WTC11 (cell line): Measurements from ENCODE around the gene PRKAR1B. TPM values are rescaled to one million over a fixed set of nuclear protein-coding genes. Genes with fewer than 3 reads are reported as not detected.

Source experiments
- ATAC-seq: fragments of 200-7000 bp; cut with Tn5 transposase; 2 replicates; pipeline ENCODE4 v1.10.0; 2021; ENCODE audit warnings: mild to moderate bottlenecking, moderate library complexity
- CTCF ChIA-PET: fragments of 300-600 bp; sonication (Branson Sonifier 250); formaldehyde crosslinking; loops from one replicate; lab custom pipeline; 2021; ENCODE audit warnings: antibody characterized with exemption; lab: Charles Lee
- POLR2A ChIA-PET: fragments of 350-600 bp; sonication (Branson Sonifier 250); formaldehyde crosslinking; loops from one replicate; lab custom pipeline; 2021; ENCODE audit warnings: antibody characterized with exemption; lab: Charles Lee
- DNase-seq: peaks from one replicate; pipeline ENCODE4 v3.0.0; 2021; ENCODE audit warnings: low spot score
- H3K27ac Mint-ChIP-seq: 2 replicates; pipeline ENCODE4 v1.8.0; 2021; ENCODE audit warnings: mixed read lengths
- H3K27me3 Mint-ChIP-seq: 2 replicates; pipeline ENCODE4 v1.8.0; 2021; ENCODE audit warnings: low read depth, mild to moderate bottlenecking, moderate library complexity, mixed read lengths
- H3K36me3 Mint-ChIP-seq: 2 replicates; pipeline ENCODE4 v1.8.0; 2021; ENCODE audit warnings: mixed read lengths
- H3K4me1 Mint-ChIP-seq: 2 replicates; pipeline ENCODE4 v1.8.0; 2022; ENCODE audit warnings: mixed read lengths
- H3K4me3 Mint-ChIP-seq: 2 replicates; pipeline ENCODE4 v1.8.0; 2021; ENCODE audit warnings: mild to moderate bottlenecking, moderate library complexity, mixed read lengths
- H3K9me3 Mint-ChIP-seq: 2 replicates; pipeline ENCODE4 v1.8.0; 2021; ENCODE audit warnings: mixed read lengths
- ATF6 ChIP-seq: sonication (generic); formaldehyde crosslinking; IDR thresholded peaks from 2 replicates; pipeline ENCODE4 v1.8.1; 2023; ENCODE audit warnings: mild to moderate bottlenecking, missing genetic modification reagents
- CBFB ChIP-seq: sonication (generic); formaldehyde crosslinking; IDR thresholded peaks from 2 replicates; pipeline ENCODE4 v1.8.1; 2022; ENCODE audit warnings: mild to moderate bottlenecking, low read depth, missing genetic modification reagents
- MAX ChIP-seq: sonication (generic); formaldehyde crosslinking; IDR thresholded peaks from 2 replicates; pipeline ENCODE4 v1.8.0; 2022; ENCODE audit warnings: mild to moderate bottlenecking, missing genetic modification reagents
- MXD4 ChIP-seq: fragments of 250-450 bp; sonication (Bioruptor Pico); IDR thresholded peaks from 2 replicates; pipeline ENCODE4 v1.8.0; 2021; ENCODE audit warnings: mild to moderate bottlenecking, moderate library complexity, borderline replicate concordance
- NR1H2 ChIP-seq: sonication (generic); formaldehyde crosslinking; IDR thresholded peaks from 2 replicates; pipeline ENCODE4 v1.9.0; 2021; ENCODE audit warnings: mild to moderate bottlenecking, moderate library complexity, missing genetic modification reagents
- NR2C2 ChIP-seq: sonication (generic); formaldehyde crosslinking; IDR thresholded peaks from 2 replicates; pipeline ENCODE4 v1.8.0; 2022; ENCODE audit warnings: mild to moderate bottlenecking, missing genetic modification reagents
- NR3C1 ChIP-seq: sonication (generic); formaldehyde crosslinking; conservative IDR thresholded peaks from 2 replicates; pipeline ENCODE4 v1.8.1; 2023; ENCODE audit warnings: low read depth, mild to moderate bottlenecking, missing genetic modification reagents
- SOX15 ChIP-seq: fragments of 250-450 bp; sonication (Bioruptor Pico); IDR thresholded peaks from 2 replicates; pipeline ENCODE4 v1.9.0; 2021; ENCODE audit warnings: mild to moderate bottlenecking
- STAT6 ChIP-seq: sonication (generic); formaldehyde crosslinking; conservative IDR thresholded peaks from 2 replicates; pipeline ENCODE4 v1.8.1; 2023; ENCODE audit warnings: mild to moderate bottlenecking, low read depth, missing genetic modification reagents, moderate library complexity
- TCF7 ChIP-seq: sonication (generic); formaldehyde crosslinking; IDR thresholded peaks from 2 replicates; pipeline ENCODE4 v1.8.0; 2022; ENCODE audit warnings: mild to moderate bottlenecking, low read depth, missing genetic modification reagents, moderate library complexity
- USF1 ChIP-seq: sonication (generic); formaldehyde crosslinking; IDR thresholded peaks from 2 replicates; pipeline ENCODE4 v1.8.0; 2022; ENCODE audit warnings: mild to moderate bottlenecking, missing genetic modification reagents
- ZBTB21 ChIP-seq: sonication (generic); formaldehyde crosslinking; IDR thresholded peaks from 2 replicates; pipeline ENCODE4 v1.8.1; 2023; ENCODE audit warnings: mild to moderate bottlenecking, missing genetic modification reagents, borderline replicate concordance
- ZBTB43 ChIP-seq: sonication (generic); formaldehyde crosslinking; IDR thresholded peaks from 2 replicates; pipeline ENCODE4 v1.8.1; 2023; ENCODE audit warnings: mild to moderate bottlenecking, missing genetic modification reagents
- ZNF263 ChIP-seq: sonication (generic); formaldehyde crosslinking; IDR thresholded peaks from 2 replicates; pipeline ENCODE4 v1.8.1; 2022; ENCODE audit warnings: low read depth, mild to moderate bottlenecking, moderate library complexity, missing genetic modification reagents
- ZNF416 ChIP-seq: fragments of 250-450 bp; sonication (Bioruptor Pico); IDR thresholded peaks from 2 replicates; pipeline ENCODE4 v1.9.0; 2021; ENCODE audit warnings: mild to moderate bottlenecking, inconsistent platforms
- ZNF423 ChIP-seq: fragments of 250-450 bp; sonication (Bioruptor Pico); IDR thresholded peaks from 2 replicates; pipeline ENCODE4 v2.1.2; 2022; ENCODE audit warnings: mild to moderate bottlenecking, moderate library complexity
- ZNF425 ChIP-seq: fragments of 250-450 bp; sonication (Bioruptor Pico); conservative IDR thresholded peaks from 2 replicates; pipeline ENCODE4 v1.9.0; 2021; ENCODE audit warnings: mild to moderate bottlenecking
- total RNA-seq: library from RNA; stranded (reverse); gene quantifications from 3 replicates; pipeline ENCODE4 v1.2.3, GENCODE V29; 2021

The PRKAR1B gene
- total RNA-seq, 1 experiment from 2014 or later: 43.6 TPM

GRCh38 chr7:641966-642365 is 85.1 kb downstream of the PRKAR1B start:
- Mint-ChIP-seq H3K9me3 (no peaks in the 10 kb centered on the region), H3K27ac (no peak overlapping the region), H3K27me3 (no peaks in the 10 kb centered on the region), H3K36me3 (peaks cover 4% of the 10 kb centered on the region), H3K4me1 (peaks cover 5% of the 10 kb centered on the region; the same call in 1 of the 2 replicates), H3K4me3 (no peak overlapping the region)
- ChIA-PET CTCF (interaction anchor here (0.6 to 1.3 kb wide), 2 partner anchors 22 to 24 kb away, joined by 3 to 7 read pairs; no protein-coding TSS in a partner anchor), POLR2A (interaction anchor here (0.9 kb wide), 1 partner anchor 24 kb away, joined by 4 read pairs; no protein-coding TSS in a partner anchor)
- DNase-seq (no peak), ATAC-seq (no peak)
- TF ChIP-seq NR2C2 (no peak), ZBTB21 (CRISPR knock-in tag) (no peak), NR3C1 (CRISPR knock-in tag) (no peak), MAX (no peak), ATF6 (CRISPR knock-in tag) (no peak), USF1 (CRISPR knock-in tag) (no peak), CBFB (no peak), ZNF423 (no peak), ZNF263 (CRISPR knock-in tag) (no peak), NR1H2 (CRISPR knock-in tag) (no peak), MXD4 (CRISPR knock-in tag) (no peak), TCF7 (CRISPR knock-in tag) (no peak), SOX15 (CRISPR knock-in tag) (no peak), ZNF416 (CRISPR knock-in tag) (no peak), STAT6 (CRISPR knock-in tag) (no peak), ZNF425 (CRISPR knock-in tag) (no peak), ZBTB43 (no peak)
